ENCODE results near the gene RAPGEF5.

GRCh38 chr7:22231141-22231540, 125.8 kb downstream of the RAPGEF5 start:
- TF ChIP-seq CTCF (IDR thresholded peaks at IDR 0.05) (no peak), POLR2AphosphoS5 (IDR thresholded peaks at IDR 0.05) (no peak), EP300 (IDR thresholded peaks at IDR 0.05) (no peak), POLR2A (IDR thresholded peaks at IDR 0.05) (no peak)

Measured in stomach (tissue), 4 donors.